NOMO-1 treated with dmso at 0.1 percent for 144 hours (cell line): Measurements from ENCODE around the gene ANGPTL7.
"Not testable (repeated sequence)": the region's sequence is repeated elsewhere in the genome, so short reads cannot be mapped to it uniquely, and the experiment has no call there.

ENCODE experiments used
- DNase-seq: peaks from one replicate; lab custom pipeline; 2025; ENCODE audit not compliant: unreplicated experiment; lab: John Stamatoyannopoulos, UW

ANGPTL7 gene, protein sequence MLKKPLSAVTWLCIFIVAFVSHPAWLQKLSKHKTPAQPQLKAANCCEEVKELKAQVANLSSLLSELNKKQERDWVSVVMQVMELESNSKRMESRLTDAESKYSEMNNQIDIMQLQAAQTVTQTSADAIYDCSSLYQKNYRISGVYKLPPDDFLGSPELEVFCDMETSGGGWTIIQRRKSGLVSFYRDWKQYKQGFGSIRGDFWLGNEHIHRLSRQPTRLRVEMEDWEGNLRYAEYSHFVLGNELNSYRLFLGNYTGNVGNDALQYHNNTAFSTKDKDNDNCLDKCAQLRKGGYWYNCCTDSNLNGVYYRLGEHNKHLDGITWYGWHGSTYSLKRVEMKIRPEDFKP

DNA sequence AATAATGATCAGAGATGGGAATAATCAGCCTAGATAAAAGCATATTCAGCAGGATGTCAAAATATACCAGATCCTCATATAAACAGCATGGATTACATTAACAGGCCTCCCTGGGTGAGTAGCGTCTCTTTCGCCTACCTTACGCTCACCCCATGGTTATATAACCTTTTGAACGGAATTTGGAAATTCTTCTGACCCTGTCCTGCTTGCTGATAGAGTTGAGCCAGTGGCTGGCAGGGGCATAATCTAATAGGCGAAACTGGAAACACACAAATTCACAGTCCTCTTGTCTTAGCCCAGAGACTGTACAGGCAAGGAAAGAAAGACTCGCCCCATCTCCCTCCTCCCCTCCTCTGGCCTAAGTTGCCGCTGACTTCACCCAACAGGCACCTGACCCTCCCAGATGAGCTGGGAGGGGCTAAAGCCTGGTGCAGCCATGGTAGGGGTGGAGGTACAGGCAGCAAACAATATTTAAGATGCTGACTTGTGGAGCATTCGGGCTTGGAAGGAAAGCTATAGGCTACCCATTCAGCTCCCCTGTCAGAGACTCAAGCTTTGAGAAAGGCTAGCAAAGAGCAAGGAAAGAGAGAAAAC, at the start of gene ANGPTL7:
TSS of gene ANGPTL7 (plus strand) at position 498 of the 594 bp plus-strand sequence. CDS start 225 bp downstream, outside the sequence.
- DNase-seq: no peak

DNA sequence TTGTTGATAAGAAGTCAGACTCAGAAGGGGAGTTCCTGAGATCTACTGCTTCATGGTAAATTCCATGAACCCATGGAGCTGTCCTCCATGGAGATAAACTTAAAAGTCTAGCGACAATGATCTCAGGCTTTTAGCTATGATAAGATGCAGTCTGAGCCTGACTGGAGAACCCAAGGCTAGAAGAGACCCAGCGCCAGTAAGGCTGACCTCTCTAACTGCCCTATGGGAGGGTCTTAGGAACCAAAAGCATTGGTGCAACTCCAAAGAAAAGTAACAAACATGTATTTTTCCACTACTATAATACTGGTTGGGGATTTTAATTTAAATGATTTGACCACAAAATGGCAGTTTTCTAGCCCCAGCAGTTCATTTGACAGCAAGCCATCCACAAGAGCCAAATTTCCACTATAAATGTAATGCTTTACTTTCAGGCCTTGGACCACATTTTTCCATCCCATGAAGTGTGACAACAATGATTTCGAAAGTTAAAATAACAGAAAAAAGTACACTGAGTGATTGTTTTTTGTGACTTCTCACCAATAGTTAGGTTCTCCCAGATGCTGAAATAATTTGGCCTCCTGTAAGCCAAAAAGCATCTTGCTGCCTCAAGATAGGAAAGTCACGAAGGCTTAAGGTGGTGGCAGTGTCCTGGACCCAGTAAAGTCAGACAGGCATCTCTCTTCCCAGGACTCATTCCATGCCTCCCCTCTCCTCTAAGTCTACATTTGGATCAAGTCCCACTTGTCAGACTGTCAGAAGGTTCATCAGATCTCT, 46.4 kb upstream of the ANGPTL7 start:
- DNase-seq: no peak

DNA sequence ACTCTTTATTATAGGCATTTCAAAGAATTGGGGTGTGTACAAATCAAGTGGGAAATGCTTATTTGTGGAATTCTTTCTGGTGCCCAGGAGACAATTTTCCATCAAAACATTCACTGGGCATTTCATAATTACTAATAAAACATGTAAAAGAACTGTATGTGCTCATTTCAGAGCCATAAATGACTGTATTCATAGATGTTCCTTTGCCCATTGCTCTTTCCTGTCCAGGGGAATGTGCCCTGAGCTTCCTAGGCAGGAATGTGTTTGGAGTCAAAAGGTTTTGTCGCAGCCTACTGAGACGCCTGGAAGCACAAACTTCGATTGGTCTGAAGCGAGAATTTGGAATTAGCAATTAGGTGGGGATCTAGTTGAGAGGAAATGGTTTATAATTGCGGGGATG, 45.8 kb upstream of the ANGPTL7 start:
- no peak for DNase-seq

DNA sequence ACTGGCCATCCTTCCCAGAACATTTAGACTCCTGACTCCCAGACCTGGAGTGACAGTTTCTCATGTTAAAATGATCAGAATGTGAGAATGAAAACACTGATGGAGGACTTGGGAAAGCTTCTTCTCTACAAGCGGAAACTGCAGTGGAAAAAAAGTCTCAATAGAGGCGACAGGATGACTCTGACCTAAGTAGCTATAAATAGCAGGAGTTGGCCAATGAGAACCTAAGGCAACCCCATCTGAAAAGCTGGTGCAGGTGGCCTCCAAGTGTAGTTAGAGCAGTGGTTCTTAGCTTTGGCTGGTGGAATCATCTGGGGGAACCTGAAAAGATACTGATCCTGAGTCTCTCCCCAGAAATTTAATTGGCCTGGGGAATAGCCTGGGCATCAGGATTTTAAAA, 45.2 kb upstream of the ANGPTL7 start:
- DNase-seq: no peak

DNA sequence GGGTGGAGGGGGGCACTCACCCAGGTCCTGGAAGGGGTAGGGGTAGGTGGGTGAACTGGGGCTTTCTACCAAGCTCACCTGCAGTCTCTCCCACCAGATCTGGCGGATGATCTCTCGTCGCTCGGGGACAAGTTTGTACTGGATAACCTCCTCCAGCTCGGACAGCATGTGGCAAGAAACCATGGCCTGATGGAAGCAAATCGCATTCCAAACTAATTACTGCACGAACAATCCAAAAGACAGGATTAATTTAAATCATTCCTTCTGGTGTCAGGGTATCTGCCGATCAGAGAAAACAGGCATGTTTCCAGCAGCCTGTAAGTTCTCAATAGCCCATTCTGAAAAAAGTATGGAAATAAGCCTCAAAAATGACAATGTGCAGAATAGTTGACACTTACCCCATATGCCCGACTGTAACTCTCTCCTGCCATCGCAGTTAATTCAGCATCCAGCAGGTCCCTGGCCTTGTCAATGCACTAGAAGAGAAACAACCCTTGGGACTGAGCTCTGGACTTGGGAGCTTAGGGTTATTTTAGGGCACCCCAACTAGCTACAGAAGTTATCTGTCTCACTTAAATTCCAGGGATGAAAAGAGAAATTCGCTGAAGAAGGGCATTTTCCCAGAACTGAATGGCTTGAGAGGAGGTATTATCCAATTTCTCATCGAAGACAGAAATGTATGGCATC, 44.4 kb upstream of the ANGPTL7 start:
- no peak for DNase-seq

DNA sequence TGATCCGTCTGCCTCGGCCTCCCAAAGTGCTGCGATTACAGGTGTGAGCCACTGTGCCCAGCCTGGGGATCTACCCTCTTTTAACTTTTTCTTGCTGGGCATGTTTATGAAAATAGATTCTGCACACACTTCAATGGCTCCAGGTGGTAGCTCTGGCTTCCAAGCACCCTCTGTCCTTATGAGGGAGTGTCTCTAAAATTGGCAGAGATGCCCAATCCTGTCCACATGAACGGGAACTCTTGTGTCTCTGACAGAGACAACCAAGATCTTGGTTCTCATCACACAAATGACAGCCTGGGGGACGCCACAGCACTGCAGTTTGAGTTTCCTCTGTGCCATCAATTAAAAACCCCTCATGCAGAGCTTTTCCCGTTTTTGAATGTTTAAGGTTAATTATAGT, 43.4 kb upstream of the ANGPTL7 start:
- DNase-seq: no peak

DNA sequence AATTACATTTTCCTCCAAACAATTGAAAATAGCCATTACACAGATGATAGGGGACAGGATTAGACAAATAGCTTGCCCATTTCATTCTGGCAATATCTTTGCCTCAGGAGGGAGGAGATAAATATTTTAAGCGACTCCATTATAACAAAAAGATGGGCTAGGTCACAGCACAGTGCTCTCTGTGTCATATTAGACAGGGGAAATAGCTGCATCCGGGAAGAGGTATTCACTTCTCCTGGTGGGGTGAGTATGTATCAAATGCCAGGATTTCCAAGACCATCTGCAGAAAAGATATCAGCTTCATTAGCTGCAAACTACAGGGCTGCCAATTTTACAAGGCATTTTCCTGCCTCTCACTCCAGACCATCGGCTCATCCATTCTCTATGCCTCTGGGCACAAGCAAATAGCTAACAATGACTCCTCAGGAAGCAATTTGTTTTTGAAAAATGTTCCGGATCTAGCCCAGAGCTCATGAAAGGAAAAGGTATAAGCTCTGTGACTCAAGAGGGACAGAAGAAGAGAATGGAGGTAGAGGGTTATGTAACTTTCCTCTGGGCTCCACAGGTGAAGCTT, 41.9 kb upstream of the ANGPTL7 start:
- DNase-seq: no peak

DNA sequence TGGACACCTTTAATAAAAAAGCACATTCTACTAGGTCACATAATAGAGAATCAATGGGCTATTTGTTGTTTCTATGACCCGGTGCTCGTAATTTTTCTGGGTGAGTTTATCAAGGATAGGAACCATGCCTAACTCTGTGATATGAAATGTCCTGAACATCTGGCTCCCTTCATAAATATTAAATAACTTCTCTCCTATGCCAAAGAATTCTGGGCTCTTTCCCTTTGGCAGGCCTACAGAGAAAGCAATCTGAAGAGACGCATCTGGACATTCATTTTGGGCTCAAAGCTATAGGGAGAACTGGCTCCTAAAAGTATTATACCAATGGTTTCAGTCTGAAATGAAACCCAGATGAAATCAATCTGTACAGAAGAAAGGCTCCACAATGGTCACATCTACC, 38.8 kb upstream of the ANGPTL7 start:
- no peak for DNase-seq

DNA sequence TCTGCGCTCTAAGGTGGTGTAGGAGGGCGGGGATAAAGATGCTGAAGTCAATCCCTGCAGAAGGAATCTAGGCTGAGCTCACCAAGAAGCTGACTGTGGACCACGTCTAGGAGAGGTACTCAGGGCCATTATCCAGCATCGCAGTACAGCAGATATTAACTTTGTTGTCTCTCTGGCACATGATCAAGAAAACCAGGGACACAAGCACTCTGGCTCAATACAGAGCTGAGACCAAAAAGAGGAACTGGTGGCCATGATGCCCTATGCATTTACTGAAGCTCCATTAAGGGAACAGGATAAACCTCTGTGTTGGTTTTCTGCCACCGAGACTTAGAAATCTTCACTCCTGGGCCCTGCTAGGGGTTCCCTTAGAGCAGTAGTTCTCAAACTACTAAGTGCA, 38.0 kb upstream of the ANGPTL7 start:
- no peak for DNase-seq

DNA sequence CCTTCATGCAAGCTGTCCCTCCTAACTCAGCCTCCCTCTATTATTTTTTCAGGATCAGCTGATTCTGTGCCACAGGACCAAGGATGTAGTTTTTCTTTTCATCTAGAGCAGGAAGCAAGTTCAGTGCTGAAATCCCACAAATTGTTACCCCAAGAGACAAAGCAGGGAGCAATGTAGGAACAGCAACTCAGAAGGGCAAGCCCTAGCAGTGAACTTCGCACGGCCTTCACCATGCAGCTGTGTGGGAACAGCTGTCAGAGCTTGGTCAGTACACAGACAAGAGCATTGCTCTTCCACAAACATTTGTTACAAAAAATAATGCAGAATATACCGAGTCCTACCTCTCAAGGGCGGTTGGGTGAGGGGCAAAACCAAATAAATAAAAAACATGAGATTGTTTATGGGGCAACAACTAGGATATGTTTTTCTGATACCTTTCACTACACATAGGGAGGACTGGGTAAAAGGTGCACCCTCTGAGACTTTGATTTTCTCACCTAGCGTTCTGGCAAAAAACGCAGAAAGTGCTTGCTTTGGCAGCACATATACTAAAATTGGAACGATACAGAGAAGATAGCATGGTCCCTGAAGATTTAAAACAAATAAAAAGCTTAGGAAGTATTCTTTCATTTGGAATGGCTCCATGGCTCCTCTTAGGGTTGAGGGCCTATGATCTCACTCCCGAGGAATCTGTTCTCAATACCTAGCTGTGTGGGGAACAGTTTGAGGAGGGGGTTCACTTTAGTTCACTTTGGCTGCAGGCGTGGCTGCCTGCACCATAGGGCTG, 37.1 kb upstream of the ANGPTL7 start:
- DNase-seq: no peak

DNA sequence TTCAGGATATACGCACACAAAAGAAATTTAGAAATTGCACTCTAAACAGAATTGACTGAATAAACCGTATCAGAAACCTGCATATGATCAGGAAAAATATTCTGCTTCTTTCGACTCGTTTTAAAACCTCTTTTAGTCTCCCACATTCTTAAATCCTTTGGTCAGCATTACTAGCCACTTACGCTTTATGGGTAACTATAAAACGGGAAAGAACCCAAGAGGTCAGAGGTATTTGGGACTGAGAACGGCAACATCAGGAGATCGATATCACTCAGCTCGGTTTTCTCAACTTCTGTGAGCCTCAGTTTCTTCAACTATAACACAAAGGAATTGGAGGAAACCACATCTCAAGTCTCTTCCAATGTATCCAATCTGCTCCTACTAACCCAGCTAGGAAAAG, 36.4 kb upstream of the ANGPTL7 start:
- DNase-seq: no peak

DNA sequence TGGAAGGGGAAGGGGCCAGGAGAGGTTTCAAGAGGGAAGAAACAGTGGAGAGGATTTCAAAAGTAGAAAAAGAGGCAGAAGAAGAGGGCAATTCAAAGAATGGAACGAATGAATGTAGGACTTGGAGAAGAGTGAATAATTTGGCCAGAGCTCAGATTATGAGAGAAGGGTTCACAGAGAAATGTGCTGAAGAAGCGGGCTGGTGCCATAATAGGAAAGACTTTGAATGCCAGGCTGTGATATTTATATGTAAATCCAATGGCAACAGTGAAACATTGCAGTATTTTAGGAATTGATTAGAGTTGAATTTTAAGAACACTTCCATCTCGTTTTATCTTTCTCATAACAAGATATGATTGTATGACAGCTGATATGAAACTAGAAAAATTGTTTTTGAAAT, 36.0 kb upstream of the ANGPTL7 start:
- no peak for DNase-seq

DNA sequence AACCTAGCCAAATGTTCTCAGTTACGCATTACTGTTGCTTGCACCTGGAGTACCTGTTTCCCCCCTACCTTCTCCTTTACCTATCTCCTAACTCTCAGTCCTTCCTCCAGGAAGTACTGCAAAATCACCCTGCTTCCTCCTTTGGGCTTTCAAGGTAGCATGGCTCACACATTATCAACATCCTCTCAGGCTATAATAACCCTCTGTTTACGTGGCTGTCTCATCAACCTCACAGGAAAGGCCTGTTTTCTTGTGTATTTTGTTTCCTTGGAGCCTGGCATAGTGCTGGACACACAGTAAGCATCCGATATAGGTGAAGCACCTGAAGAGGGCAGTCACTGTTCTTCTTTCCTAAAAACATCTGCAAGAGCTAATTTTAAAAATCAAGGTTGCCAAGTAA, 32.7 kb upstream of the ANGPTL7 start:
- no peak for DNase-seq

DNA sequence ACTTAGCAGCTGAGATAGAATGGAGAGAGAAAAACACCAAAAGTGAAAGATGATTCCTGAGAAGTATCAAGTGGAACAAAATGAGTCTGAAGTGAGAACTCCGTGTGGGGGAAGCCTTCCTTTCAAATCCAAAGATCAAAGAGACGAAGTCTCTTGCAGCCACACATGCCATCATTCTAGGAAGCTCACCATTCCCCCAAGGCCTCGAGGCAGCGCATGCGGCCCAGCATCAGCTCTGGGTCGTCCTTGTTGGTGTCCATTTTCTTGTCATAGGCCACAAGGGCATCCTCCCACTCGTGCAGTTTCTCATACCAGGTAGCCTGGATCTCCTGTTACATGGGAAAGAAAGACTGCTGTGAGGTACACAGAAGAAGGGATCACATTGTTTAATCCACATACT, 32.2 kb upstream of the ANGPTL7 start:
- no peak for DNase-seq

DNA sequence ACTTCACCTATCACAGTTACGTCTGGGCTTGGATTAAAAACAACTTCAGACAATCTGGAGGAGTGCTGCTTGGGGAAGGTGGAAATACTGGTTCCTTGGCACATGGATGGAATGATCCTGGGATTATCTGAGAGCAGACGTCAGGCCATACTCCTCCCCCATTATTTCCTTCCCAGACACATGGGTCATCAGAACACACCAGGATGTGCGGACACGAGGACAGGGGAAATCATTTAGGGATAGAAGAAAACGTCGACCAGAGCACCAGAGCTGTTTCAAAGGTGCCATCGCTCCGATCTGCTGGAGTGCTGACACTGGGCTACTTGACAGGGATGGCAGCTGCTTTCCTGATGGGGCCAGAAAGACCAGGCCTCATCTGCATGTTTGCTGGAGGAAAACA, 31.8 kb upstream of the ANGPTL7 start:
- no peak for DNase-seq

DNA sequence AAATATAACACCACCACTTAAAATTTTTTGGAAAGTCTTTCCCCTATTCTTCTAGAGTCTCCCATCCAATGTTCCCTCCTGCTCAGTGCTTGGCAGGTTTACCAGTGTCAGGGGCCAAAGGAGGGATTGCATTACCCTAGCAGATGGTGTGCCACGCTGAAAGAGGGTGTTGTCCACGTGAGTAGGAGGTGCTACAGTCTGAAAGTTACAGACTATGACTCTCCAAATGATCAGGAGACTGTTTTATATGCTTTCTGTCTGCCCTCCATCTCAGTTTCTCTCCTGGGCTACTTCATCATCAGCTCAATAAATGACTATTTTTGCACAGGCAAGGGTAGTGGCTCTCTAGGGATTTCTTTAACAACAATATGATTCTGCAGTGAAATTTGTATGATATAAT, 31.3 kb upstream of the ANGPTL7 start:
- no peak for DNase-seq

DNA sequence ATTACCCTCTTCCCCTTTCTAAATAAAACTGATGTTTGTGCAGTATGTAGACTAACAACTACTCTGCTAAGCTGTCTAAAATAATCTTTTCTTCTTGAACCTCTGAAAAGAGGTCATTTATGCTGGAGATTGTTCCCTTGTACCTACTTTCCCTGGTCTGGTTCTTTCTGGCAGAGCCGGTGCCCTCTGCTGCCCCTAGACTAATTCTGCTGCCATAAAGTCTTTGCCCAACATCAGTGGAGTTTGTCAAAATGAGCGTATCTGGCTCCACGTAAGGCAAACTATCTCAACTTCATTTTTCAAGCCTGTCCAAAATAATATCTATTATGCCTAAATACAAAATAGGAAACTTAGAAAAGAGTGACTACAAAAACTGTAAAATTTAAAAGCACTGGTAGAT, 30.9 kb upstream of the ANGPTL7 start:
- DNase-seq: no peak

DNA sequence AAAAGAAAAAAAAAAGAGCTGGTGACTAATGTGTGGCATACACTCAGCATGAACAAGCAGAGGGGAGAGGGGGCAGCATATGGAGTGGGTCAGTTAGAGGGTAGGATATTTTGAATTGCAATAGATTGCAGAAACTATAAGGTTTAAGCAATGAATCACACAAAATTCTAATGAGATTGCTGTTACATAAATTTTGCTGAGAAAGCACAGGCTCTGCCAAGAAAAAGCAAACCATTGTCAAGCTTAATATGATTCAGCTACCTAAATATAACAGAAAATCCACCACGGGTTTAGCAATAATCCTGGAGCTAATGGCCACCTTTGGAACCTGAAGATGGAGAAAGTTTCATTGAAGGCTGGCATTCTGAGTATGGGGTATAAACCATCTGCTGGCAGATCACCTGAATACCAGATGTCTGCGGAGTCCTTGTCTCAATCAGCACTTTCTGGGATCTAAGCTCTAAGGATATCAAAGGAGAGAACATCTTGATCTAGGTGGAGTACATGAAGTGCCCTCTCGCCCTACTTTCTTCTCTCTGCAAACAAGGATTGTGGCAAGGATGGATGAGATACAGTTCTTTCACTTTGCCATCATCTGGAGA, 30.3 kb upstream of the ANGPTL7 start:
- no peak for DNase-seq

DNA sequence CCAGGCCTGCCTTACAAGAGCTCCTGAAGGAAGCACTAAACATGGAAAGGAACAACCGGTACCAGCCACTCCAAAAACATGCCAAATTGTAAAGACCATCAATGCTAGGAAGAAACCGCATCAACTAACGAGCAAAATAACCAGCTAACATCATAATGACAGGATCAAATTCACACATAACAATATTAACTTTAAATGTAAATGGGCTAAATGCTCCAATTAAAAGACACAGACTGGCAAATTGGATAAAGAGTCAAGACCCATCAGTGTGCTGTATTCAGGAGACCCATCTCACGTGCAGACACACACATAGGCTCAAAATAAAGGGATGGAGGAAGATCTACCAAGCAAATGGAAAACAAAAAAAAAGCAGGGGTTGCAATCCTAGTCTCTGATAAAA, 26.4 kb upstream of the ANGPTL7 start:
- not testable (repeated sequence) for DNase-seq

DNA sequence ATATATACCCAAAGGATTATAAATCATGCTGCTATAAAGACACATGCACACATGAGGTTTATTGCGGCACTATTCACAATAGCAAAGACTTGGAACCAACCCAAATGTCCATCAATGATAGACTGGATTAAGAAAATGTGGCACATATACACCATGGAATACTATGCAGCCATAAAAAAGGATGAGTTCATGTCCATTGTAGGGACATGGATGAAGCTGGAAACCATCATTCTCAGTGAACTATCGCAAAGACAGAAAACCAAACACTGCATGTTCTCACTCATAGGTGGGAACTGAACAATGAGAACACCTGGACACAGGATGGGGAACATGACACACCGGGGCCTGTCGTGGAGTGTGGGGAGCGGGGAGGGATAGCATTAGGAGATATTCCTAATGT, 22.4 kb upstream of the ANGPTL7 start:
- DNase-seq: not testable (repeated sequence)
